Spleen (tissue), 7 donors: ENCODE data around the gene TCEA3.

Experiments used
- CTCF ChIP-seq, 11 experiments: fragments of 200-600 bp in 7 of 11; fragments of 450-650 bp in 4 of 11; sonication (generic) in 4 of 11; IDR thresholded peaks in 8 of 11; conservative IDR thresholded peaks in 3 of 11; 1 replicate in 7 of 11; 2 replicates in 4 of 11; pipeline versions ENCODE4 v1.4.0 to v1.8.0; 2016 to 2021; ENCODE audit warnings: antibody characterized with exemption in 11 of 11, inconsistent platforms in 4 of 11, mild to moderate bottlenecking in 1 of 11
- POLR2A ChIP-seq, 3 donors: fragments of 450-650 bp; IDR thresholded peaks; one replicate each; pipeline ENCODE4 v1.5.1; 2017; ENCODE audit warnings: antibody characterized with exemption in 3 of 3, mild to moderate bottlenecking in 1 of 3
- POLR2AphosphoS5 ChIP-seq, 3 donors: sonication (generic); formaldehyde crosslinking; IDR thresholded peaks; one replicate each; pipeline ENCODE4 v1.5.1; 2017; ENCODE audit warnings: antibody characterized with exemption in 3 of 3
- donor health status: DM: no; HTN: no; CAD: no; lungs with moderate emphysema.
- donor health status: DM: no; HTN: no; CAD: no.
- donor health status: DM: no; HTN: no; CAD: no.

GRCh38 chr1:23421343-23421742 lies 3.2 kb downstream of the TCEA3 start:
- no peak for TF ChIP-seq CTCF (IDR thresholded peaks at IDR 0.05 in 8 of 11, conservative IDR thresholded peaks at IDR 0.05 in 3 of 11)
- TF ChIP-seq POLR2A (IDR thresholded peaks at IDR 0.05), result no peak
- TF ChIP-seq POLR2AphosphoS5 (IDR thresholded peaks at IDR 0.05), result no peak
